ENCODE data around the gene AP2S1.

- no peak for TF ChIP-seq POLR2A (IDR thresholded peaks at IDR 0.05; ENCODE audit: control extremely low read depth in 1 of 2, low read depth in 2 of 2, low read length in 2 of 2)
- no peak for TF ChIP-seq CREB1 (IDR thresholded peaks at IDR 0.05)
- TF ChIP-seq CTCF (IDR thresholded peaks at IDR 0.05; ENCODE audit: control extremely low read depth in 1 of 3, insufficient read depth in 1 of 3, low read depth in 1 of 3, low read length in 3 of 3), result no peak
- TF ChIP-seq BACH1 (IDR thresholded peaks at IDR 0.05; ENCODE audit: low read length), result no peak
- TF ChIP-seq EZH2 (IDR thresholded peaks at IDR 0.05; ENCODE audit: low read depth, low read length, severe bottlenecking), result no peak
- TF ChIP-seq SUZ12 (IDR thresholded peaks at IDR 0.05; ENCODE audit: low read length), result no peak
- TF ChIP-seq JUN (IDR thresholded peaks at IDR 0.05; ENCODE audit: low read depth, low read length), result no peak
- TF ChIP-seq ATF3 (IDR thresholded peaks at IDR 0.05; ENCODE audit: insufficient read depth, low read depth, low read length), result no peak
- no peak for TF ChIP-seq KDM1A (IDR thresholded peaks at IDR 0.05; ENCODE audit: borderline replicate concordance, low read length)
- no peak for TF ChIP-seq TCF12 (IDR thresholded peaks at IDR 0.05; ENCODE audit: low read depth, low read length)
- no peak for TF ChIP-seq SP1 (IDR thresholded peaks at IDR 0.05; ENCODE audit: low read depth, low read length)
Observed at GRCh38 chr19:46868025-46868802, 17.6 kb upstream of the AP2S1 start.

All from H1 (cell line).